ENCODE data around the gene PBX3. TPM values are rescaled to one million over a fixed set of nuclear protein-coding genes. Genes with fewer than 3 reads are reported as not detected.

Gene PBX3
- total RNA-seq, 4 donors from 2014 or later = 25.7 to 71.5 (median 45.1) TPM

- H3K27me3 ChIP-seq = no peaks in the 10 kb centered on the region
- H3K9me3 ChIP-seq = no peaks in the 10 kb centered on the region
- H3K27ac ChIP-seq = no peak overlapping the region
- TF ChIP-seq CTCF (IDR thresholded peaks at IDR 0.05) (no peak), EP300 (IDR thresholded peaks at IDR 0.05) (no peak), POLR2A (IDR thresholded peaks at IDR 0.05) (no peak), POLR2AphosphoS5 (IDR thresholded peaks at IDR 0.05) (no peak)
- no peak for DNase-seq (ENCODE audit: low spot score in 2 of 2)
- no peak overlapping the region for H3K4me3 ChIP-seq
- H3K36me3 ChIP-seq = no peaks in the 10 kb centered on the region
- H3K4me1 ChIP-seq = peaks cover 3% of the 10 kb centered on the region
Observed at GRCh38 chr9:125805586-125805985, 58.4 kb downstream of the PBX3 start.

DNA sequence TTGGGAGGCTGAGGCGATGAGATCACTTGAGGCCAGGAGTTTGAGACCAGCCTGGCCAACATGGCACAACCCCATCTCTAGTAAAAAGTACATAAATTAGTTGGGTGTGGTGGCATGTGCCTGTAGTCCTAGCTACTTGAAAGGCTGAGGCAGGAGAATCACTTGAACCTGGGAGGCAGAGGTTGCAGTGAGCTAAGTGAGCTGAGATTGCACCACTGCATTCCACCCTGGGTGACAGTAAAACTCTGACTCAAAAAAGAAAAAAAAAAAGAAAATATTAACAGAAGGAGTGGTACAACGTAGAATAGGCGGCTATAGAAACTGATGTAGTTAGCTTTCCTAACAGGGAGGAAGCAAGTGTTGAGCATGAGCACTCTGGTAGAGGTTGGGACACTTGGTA lies 59.9 kb downstream of the PBX3 start:
- Histone ChIP-seq H3K4me1 (peaks cover 3% of the 10 kb centered on the region), H3K4me3 (no peak overlapping the region), H3K27me3 (no peaks in the 10 kb centered on the region), H3K27ac (no peak overlapping the region), H3K36me3 (no peaks in the 10 kb centered on the region), H3K9me3 (no peaks in the 10 kb centered on the region)
- TF ChIP-seq POLR2A (IDR thresholded peaks at IDR 0.05) (no peak), EP300 (IDR thresholded peaks at IDR 0.05) (no peak), POLR2AphosphoS5 (IDR thresholded peaks at IDR 0.05) (no peak), CTCF (IDR thresholded peaks at IDR 0.05) (no peak)
- WGBS = 69% methylated on average over 3 of the region's 3 CpGs
- no peak for DNase-seq (ENCODE audit: low spot score in 2 of 2)

DNA sequence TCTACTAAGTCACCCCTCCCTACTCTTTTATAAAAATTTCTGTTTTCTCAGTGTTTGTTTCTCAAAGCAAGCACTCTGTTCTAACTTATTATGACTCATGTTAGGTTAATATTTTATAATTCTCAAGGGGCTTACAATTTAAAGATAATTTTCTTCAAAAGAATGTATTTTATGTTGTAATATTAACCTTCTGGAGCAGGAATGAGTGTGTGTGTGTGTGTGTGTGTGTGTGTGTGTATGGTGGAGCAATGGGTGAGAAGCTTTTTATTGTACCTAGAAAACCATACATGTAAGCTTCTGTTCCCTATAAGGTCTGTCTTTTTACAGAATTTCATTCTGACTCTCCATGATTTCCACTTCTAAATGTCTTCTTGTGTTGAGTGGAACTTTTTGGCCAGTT lies 63.0 kb downstream of the PBX3 start:
- Histone ChIP-seq H3K9me3 (no peaks in the 10 kb centered on the region), H3K4me3 (no peak overlapping the region), H3K27ac (no peak overlapping the region), H3K27me3 (no peaks in the 10 kb centered on the region), H3K36me3 (no peaks in the 10 kb centered on the region), H3K4me1 (peaks cover 3% of the 10 kb centered on the region)
- no peak for TF ChIP-seq POLR2AphosphoS5 (IDR thresholded peaks at IDR 0.05)
- TF ChIP-seq EP300 (IDR thresholded peaks at IDR 0.05) = no peak
- no peak for TF ChIP-seq POLR2A (IDR thresholded peaks at IDR 0.05)
- TF ChIP-seq CTCF (IDR thresholded peaks at IDR 0.05) = no peak
- no peak for DNase-seq (ENCODE audit: low spot score in 2 of 2)

DNA sequence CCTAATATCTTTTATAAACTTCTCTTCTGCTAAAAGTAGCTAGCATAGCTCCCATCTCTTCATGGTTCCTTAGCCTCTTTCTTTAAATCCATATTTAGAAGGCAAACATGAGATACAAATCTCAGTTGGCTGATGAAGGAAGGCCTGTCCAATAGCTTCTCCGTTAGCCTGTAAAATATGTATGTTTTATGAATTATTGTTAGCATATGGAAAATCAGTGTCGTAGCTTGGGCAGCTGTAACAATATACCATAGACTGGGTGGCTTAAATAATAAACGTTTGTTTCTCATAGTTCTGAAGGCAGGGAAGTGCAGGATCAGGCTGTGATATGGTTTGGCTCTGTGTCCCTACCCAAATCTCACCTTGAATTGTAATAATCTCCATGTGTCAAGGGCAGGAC lies 63.8 kb downstream of the PBX3 start:
- Histone ChIP-seq H3K9me3 (no peaks in the 10 kb centered on the region), H3K27ac (no peak overlapping the region), H3K4me3 (no peak overlapping the region), H3K36me3 (no peaks in the 10 kb centered on the region), H3K4me1 (no peaks in the 10 kb centered on the region), H3K27me3 (no peaks in the 10 kb centered on the region)
- TF ChIP-seq POLR2A (IDR thresholded peaks at IDR 0.05) (no peak), EP300 (IDR thresholded peaks at IDR 0.05) (no peak)
- DNase-seq (ENCODE audit: low spot score in 2 of 2) = no peak
- 82% methylated on average over 3 of the region's 3 CpGs for WGBS

DNA sequence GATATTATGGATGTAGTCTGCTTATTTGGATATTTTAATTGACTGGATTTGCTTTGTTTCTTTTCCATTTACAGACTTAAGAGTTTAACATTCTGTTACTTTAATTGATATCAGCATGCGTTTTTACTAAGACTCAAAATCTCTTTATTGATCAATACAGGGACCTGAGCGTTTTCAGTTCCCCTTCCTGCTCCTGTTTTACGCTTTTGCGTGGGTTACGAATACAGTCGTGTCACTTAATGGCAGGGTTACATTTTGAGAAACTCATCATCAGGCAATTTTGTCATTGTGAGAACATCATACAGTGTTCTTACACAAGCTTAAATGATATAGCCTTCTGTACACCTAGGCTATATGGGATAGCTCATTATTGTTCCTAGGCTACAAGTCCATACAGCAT lies 65.2 kb downstream of the PBX3 start:
- no peak overlapping the region for H3K27ac ChIP-seq
- no peaks in the 10 kb centered on the region for H3K9me3 ChIP-seq
- H3K36me3 ChIP-seq = no peaks in the 10 kb centered on the region
- H3K4me1 ChIP-seq = no peaks in the 10 kb centered on the region
- no peak for TF ChIP-seq POLR2AphosphoS5 (IDR thresholded peaks at IDR 0.05)
- TF ChIP-seq EP300 (IDR thresholded peaks at IDR 0.05) = no peak
- no peak for TF ChIP-seq POLR2A (IDR thresholded peaks at IDR 0.05)
- TF ChIP-seq CTCF (IDR thresholded peaks at IDR 0.05) = no peak
- no peak for DNase-seq (ENCODE audit: low spot score in 2 of 2)
- no peaks in the 10 kb centered on the region for H3K27me3 ChIP-seq
- no peak overlapping the region for H3K4me3 ChIP-seq
- WGBS = 96% methylated on average over 6 of the region's 6 CpGs

GRCh38 chr9:125815568-125815967 lies 68.4 kb downstream of the PBX3 start:
- no peaks in the 10 kb centered on the region for H3K27me3 ChIP-seq
- no peaks in the 10 kb centered on the region for H3K36me3 ChIP-seq
- H3K4me3 ChIP-seq = no peak overlapping the region
- TF ChIP-seq EP300 (IDR thresholded peaks at IDR 0.05) = no peak
- TF ChIP-seq CTCF (IDR thresholded peaks at IDR 0.05) = no peak
- TF ChIP-seq POLR2AphosphoS5 (IDR thresholded peaks at IDR 0.05) = no peak
- TF ChIP-seq POLR2A (IDR thresholded peaks at IDR 0.05) = no peak
- no peak overlapping the region for H3K27ac ChIP-seq
- H3K9me3 ChIP-seq = no peaks in the 10 kb centered on the region
- H3K4me1 ChIP-seq = peaks cover 6% of the 10 kb centered on the region
- DNase-seq (ENCODE audit: low spot score in 2 of 2) = no peak
- 73% methylated on average over 1 of the region's 1 CpG for whole genome bisulfite sequencing

Measured in suprapubic skin (tissue), 4 donors.